H1 (cell line): ENCODE measurements around the gene PTPRG. TPM values are rescaled to one million over a fixed set of nuclear protein-coding genes. Genes with fewer than 3 reads are reported as not detected.

ENCODE experiments used
- ASH2L ChIP-seq: fragments of 200-600, 300-600 bp; sonication (generic); IDR thresholded peaks from one replicate; pipeline ENCODE4 v1.7.1; 2017; ENCODE audit warnings: low read length
- ATF2 ChIP-seq: IDR thresholded peaks from 2 replicates; pipeline ENCODE4 v1.6.1; 2012; ENCODE audit warnings: low read length, inconsistent platforms
- BACH1 ChIP-seq: IDR thresholded peaks from 2 replicates; pipeline ENCODE4 v1.6.1; 2012; ENCODE audit warnings: low read length, improper control_type of control experiment
- CHD7 ChIP-seq: fragments of 300-600 bp; sonication (generic); IDR thresholded peaks from 2 replicates; pipeline ENCODE4 v1.7.1; 2012; ENCODE audit warnings: low read length, moderate library complexity, mild to moderate bottlenecking, inconsistent platforms; ENCODE audit not compliant: insufficient replicate concordance
- RNF2 ChIP-seq: fragments of 200-900, 300-1000 bp; sonication (generic); IDR thresholded peaks from 2 replicates; pipeline ENCODE4 v1.7.1; 2016; ENCODE audit warnings: borderline replicate concordance, low read depth, mild to moderate bottlenecking, antibody characterized with exemption, low read length; ENCODE audit not compliant: poor library complexity, severe bottlenecking; ENCODE audit errors: missing control alignments
- SP1 ChIP-seq: IDR thresholded peaks from 2 replicates; pipeline ENCODE4 v1.6.1; 2011; ENCODE audit warnings: low read depth, low read length
- polyA plus RNA-seq, 7 experiments: library from polyadenylated mRNA; depleted of rRNA in 3 of 7; stranded (reverse) in 5 of 7; unstranded in 2 of 7; fragments of >200 nt in 5 of 7; fragments of 200-250 nt in 2 of 7; gene quantifications; 1 replicate in 5 of 7; 2 replicates in 1 of 7; 4 replicates in 1 of 7; pipeline versions ENCODE4 v1.2.1 to v1.2.3, GENCODE V29; 2011 to 2013; ENCODE audit warnings: missing spikeins in 2 of 7, mixed read lengths in 2 of 7
- total RNA-seq: library from RNA; stranded (reverse); fragmentation: NEBNext Ultra II Directional; extraction: Animal tissue kit (Norgen Biotek cat#: 25700); gene quantifications from 2 replicates; pipeline ENCODE4 v1.2.1, GENCODE V29; 2021

The PTPRG gene
- total and polyA plus RNA-seq, 2 of the 8 experiments (the other 6 are each of a cell fraction or from before 2014, with no cell fraction given), result 23.3 to 96.2 TPM

- TF ChIP-seq ATF2 (no peak), SP1 (no peak), BACH1 (no peak), ASH2L (no peak), RNF2 (no peak), CHD7 (no peak)
Measured at GRCh38 chr3:61600195-61600594, 38.8 kb downstream of the PTPRG start (continued).
